WTC11 (cell line): Measurements from ENCODE around the gene ZNF600. TPM values are rescaled to one million over a fixed set of nuclear protein-coding genes. Genes with fewer than 3 reads are reported as not detected.
A peak's percentile ranks its signal among the peaks of the same experiment; 100 is the strongest.

Experiments
- ATAC-seq: fragments of 200-7000 bp; cut with Tn5 transposase; 2 replicates; pipeline ENCODE4 v1.10.0; 2021; ENCODE audit warnings: mild to moderate bottlenecking, moderate library complexity
- CTCF ChIA-PET: fragments of 300-600 bp; sonication (Branson Sonifier 250); formaldehyde crosslinking; loops from one replicate; lab custom pipeline; 2021; ENCODE audit warnings: antibody characterized with exemption; lab: Charles Lee
- POLR2A ChIA-PET: fragments of 350-600 bp; sonication (Branson Sonifier 250); formaldehyde crosslinking; loops from one replicate; lab custom pipeline; 2021; ENCODE audit warnings: antibody characterized with exemption; lab: Charles Lee
- DNase-seq: peaks from one replicate; pipeline ENCODE4 v3.0.0; 2021; ENCODE audit warnings: low spot score
- H3K27ac Mint-ChIP-seq: 2 replicates; pipeline ENCODE4 v1.8.0; 2021; ENCODE audit warnings: mixed read lengths
- H3K27me3 Mint-ChIP-seq: 2 replicates; pipeline ENCODE4 v1.8.0; 2021; ENCODE audit warnings: low read depth, mild to moderate bottlenecking, moderate library complexity, mixed read lengths
- H3K36me3 Mint-ChIP-seq: 2 replicates; pipeline ENCODE4 v1.8.0; 2021; ENCODE audit warnings: mixed read lengths
- H3K4me1 Mint-ChIP-seq: 2 replicates; pipeline ENCODE4 v1.8.0; 2022; ENCODE audit warnings: mixed read lengths
- H3K4me3 Mint-ChIP-seq: 2 replicates; pipeline ENCODE4 v1.8.0; 2021; ENCODE audit warnings: mild to moderate bottlenecking, moderate library complexity, mixed read lengths
- H3K9me3 Mint-ChIP-seq: 2 replicates; pipeline ENCODE4 v1.8.0; 2021; ENCODE audit warnings: mixed read lengths
- AFF4 ChIP-seq: sonication (generic); formaldehyde crosslinking; IDR thresholded peaks from 2 replicates; pipeline ENCODE4 v1.8.1; 2023; ENCODE audit warnings: mild to moderate bottlenecking, missing genetic modification reagents, borderline replicate concordance
- ATF3 ChIP-seq: sonication (generic); formaldehyde crosslinking; conservative IDR thresholded peaks from 2 replicates; pipeline ENCODE4 v1.8.1; 2022; ENCODE audit warnings: mild to moderate bottlenecking, missing genetic modification reagents
- E2F5 ChIP-seq: sonication (generic); formaldehyde crosslinking; IDR thresholded peaks from 2 replicates; pipeline ENCODE4 v1.8.1; 2022; ENCODE audit warnings: mild to moderate bottlenecking, moderate library complexity, missing genetic modification reagents
- ELF4 ChIP-seq: sonication (generic); formaldehyde crosslinking; IDR thresholded peaks from 2 replicates; pipeline ENCODE4 v1.8.1; 2022; ENCODE audit warnings: low read depth, mild to moderate bottlenecking, moderate library complexity, missing genetic modification reagents
- ESRRA ChIP-seq: sonication (generic); formaldehyde crosslinking; IDR thresholded peaks from 2 replicates; pipeline ENCODE4 v1.8.1; 2022; ENCODE audit warnings: mild to moderate bottlenecking, missing genetic modification reagents, borderline replicate concordance
- ETV6 ChIP-seq: sonication (generic); formaldehyde crosslinking; IDR thresholded peaks from 2 replicates; pipeline ENCODE4 v1.8.1; 2022; ENCODE audit warnings: mild to moderate bottlenecking, missing genetic modification reagents
- HMGA2 ChIP-seq: fragments of 250-450 bp; sonication (Bioruptor Pico); IDR thresholded peaks from 2 replicates; pipeline ENCODE4 v1.4.0; 2021; ENCODE audit warnings: mild to moderate bottlenecking, moderate library complexity
- JUN ChIP-seq: sonication (generic); formaldehyde crosslinking; IDR thresholded peaks from 2 replicates; pipeline ENCODE4 v1.8.0; 2023; ENCODE audit warnings: mild to moderate bottlenecking, missing genetic modification reagents
- MAX ChIP-seq: sonication (generic); formaldehyde crosslinking; IDR thresholded peaks from 2 replicates; pipeline ENCODE4 v1.8.0; 2022; ENCODE audit warnings: mild to moderate bottlenecking, missing genetic modification reagents
- OVOL2 ChIP-seq: fragments of 250-450 bp; sonication (Bioruptor Pico); IDR thresholded peaks from 2 replicates; pipeline ENCODE4 v1.9.0; 2021; ENCODE audit warnings: mild to moderate bottlenecking, borderline replicate concordance
- SOX15 ChIP-seq: fragments of 250-450 bp; sonication (Bioruptor Pico); IDR thresholded peaks from 2 replicates; pipeline ENCODE4 v1.9.0; 2021; ENCODE audit warnings: mild to moderate bottlenecking
- SP1 ChIP-seq: sonication (generic); formaldehyde crosslinking; conservative IDR thresholded peaks from 2 replicates; pipeline ENCODE4 v1.8.1; 2022; ENCODE audit warnings: missing genetic modification reagents
- STAT6 ChIP-seq: sonication (generic); formaldehyde crosslinking; conservative IDR thresholded peaks from 2 replicates; pipeline ENCODE4 v1.8.1; 2023; ENCODE audit warnings: mild to moderate bottlenecking, low read depth, missing genetic modification reagents, moderate library complexity
- TEAD1 ChIP-seq: sonication (generic); formaldehyde crosslinking; IDR thresholded peaks from 2 replicates; pipeline ENCODE4 v1.8.0; 2022; ENCODE audit warnings: mild to moderate bottlenecking, missing genetic modification reagents
- TEAD4 ChIP-seq: sonication (generic); formaldehyde crosslinking; IDR thresholded peaks from 2 replicates; pipeline ENCODE4 v1.8.0; 2022; ENCODE audit warnings: mild to moderate bottlenecking, missing genetic modification reagents
- TP53 ChIP-seq: sonication (generic); formaldehyde crosslinking; IDR thresholded peaks from 2 replicates; pipeline ENCODE4 v1.8.1; 2023; ENCODE audit warnings: mild to moderate bottlenecking, missing genetic modification reagents
- USF2 ChIP-seq: sonication (generic); formaldehyde crosslinking; IDR thresholded peaks from 2 replicates; pipeline ENCODE4 v1.8.1; 2023; ENCODE audit warnings: mild to moderate bottlenecking, missing genetic modification reagents, moderate library complexity
- ZNF138 ChIP-seq: sonication (generic); formaldehyde crosslinking; conservative IDR thresholded peaks from 2 replicates; pipeline ENCODE4 v1.8.1; 2022; ENCODE audit warnings: mild to moderate bottlenecking, moderate library complexity, missing genetic modification reagents
- ZNF281 ChIP-seq: sonication (generic); formaldehyde crosslinking; IDR thresholded peaks from 2 replicates; pipeline ENCODE4 v1.8.0; 2023; ENCODE audit warnings: mild to moderate bottlenecking, missing genetic modification reagents
- ZNF396 ChIP-seq: fragments of 250-450 bp; sonication (Bioruptor Pico); IDR thresholded peaks from 2 replicates; pipeline ENCODE4 v1.8.0; 2021; ENCODE audit warnings: mild to moderate bottlenecking, moderate library complexity, borderline replicate concordance
- ZNF423 ChIP-seq: fragments of 250-450 bp; sonication (Bioruptor Pico); IDR thresholded peaks from 2 replicates; pipeline ENCODE4 v2.1.2; 2022; ENCODE audit warnings: mild to moderate bottlenecking, moderate library complexity
- total RNA-seq: library from RNA; stranded (reverse); gene quantifications from 3 replicates; pipeline ENCODE4 v1.2.3, GENCODE V29; 2021

The ZNF600 gene
- total RNA-seq, 1 experiment from 2014 or later: 13.2 TPM

GRCh38 chr19:52743091-52743490, 43.5 kb downstream of the ZNF600 start:
- CTCF ChIA-PET: no interaction called here
- Mint-ChIP-seq H3K4me3 (no peak overlapping the region), H3K36me3 (no peaks in the 10 kb centered on the region), H3K27ac (no peak overlapping the region), H3K9me3 (no peaks in the 10 kb centered on the region), H3K27me3 (no peaks in the 10 kb centered on the region; the same call in none of the 2 replicates)
- ATAC-seq (no peak), DNase-seq (no peak)
- POLR2A ChIA-PET: no interaction called here
- TF ChIP-seq AFF4 (CRISPR knock-in tag) (no peak), TEAD1 (no peak), USF2 (CRISPR knock-in tag) (no peak), E2F5 (CRISPR knock-in tag) (no peak), JUN (CRISPR knock-in tag) (no peak), SOX15 (CRISPR knock-in tag) (no peak), ZNF423 (CRISPR knock-in tag) (no peak)
- TF ChIP-seq, all 79 proteins: peak for 0
- H3K4me1 Mint-ChIP-seq: peaks cover 44% of the 10 kb centered on the region

GRCh38 chr19:52742516-52742915, 44.1 kb downstream of the ZNF600 start:
- ChIA-PET CTCF (no interaction called here), POLR2A (no interaction called here)
- Mint-ChIP-seq H3K9me3 (no peaks in the 10 kb centered on the region), H3K36me3 (no peaks in the 10 kb centered on the region), H3K27me3 (no peaks in the 10 kb centered on the region; the same call in none of the 2 replicates), H3K27ac (no peak overlapping the region), H3K4me1 (peaks cover 49% of the 10 kb centered on the region), H3K4me3 (no peak overlapping the region)
- ATAC-seq: no peak
- no peak for DNase-seq
- TF ChIP-seq ESRRA (no peak), ETV6 (CRISPR knock-in tag) (no peak), ATF3 (no peak), ZNF396 (CRISPR knock-in tag) (no peak), SP1 (CRISPR knock-in tag) (no peak), ZNF281 (CRISPR knock-in tag) (no peak)

GRCh38 chr19:52741951-52742485, 44.6 kb downstream of the ZNF600 start:
- ChIA-PET CTCF (no interaction called here), POLR2A (no interaction called here)
- H3K27me3 Mint-ChIP-seq: no peaks in the 10 kb centered on the region; the same call in none of the 2 replicates
- peaks cover 54% of the 10 kb centered on the region for H3K4me1 Mint-ChIP-seq
- DNase-seq: no peak
- no peak overlapping the region for H3K4me3 Mint-ChIP-seq
- H3K27ac Mint-ChIP-seq: peak overlapping the region; percentile 20; the same call in 1 of the 2 replicates
- peaks cover 4% of the 10 kb centered on the region; the same call in 1 of the 2 replicates for H3K9me3 Mint-ChIP-seq
- ATAC-seq: no peak
- no peaks in the 10 kb centered on the region for H3K36me3 Mint-ChIP-seq
- TF ChIP-seq HMGA2 (CRISPR knock-in tag) (no peak), TP53 (CRISPR knock-in tag) (no peak), OVOL2 (no peak), ELF4 (CRISPR knock-in tag) (no peak), TEAD4 (CRISPR knock-in tag) (no peak), STAT6 (CRISPR knock-in tag) (no peak), ZNF138 (CRISPR knock-in tag) (no peak), MAX (no peak)
